PC-9 (cell line): ENCODE measurements around the gene NDUFB5. TPM values are rescaled to one million over a fixed set of nuclear protein-coding genes. Genes with fewer than 3 reads are reported as not detected.

Experiments
- BruUV-seq: library from RNA; stranded (reverse); fragments of 400-500 nt; replicated peaks from 2 replicates; lab custom pipeline; 2021; lab: Mats Ljungman, UMichigan
- CTCF ChIA-PET: fragments of 300-600 bp; sonication (Branson Sonifier 250); formaldehyde crosslinking; loops from one replicate; lab custom pipeline; 2022; ENCODE audit warnings: antibody characterized with exemption; lab: Charles Lee
- POLR2A ChIA-PET: fragments of 300-600 bp; sonication (Branson Sonifier 250); formaldehyde crosslinking; loops from one replicate; lab custom pipeline; 2022; ENCODE audit warnings: antibody characterized with exemption; ENCODE audit not compliant: unreplicated experiment; lab: Charles Lee
- DNase-seq, 2 experiments: peaks; one replicate each; pipeline versions ENCODE4 v3.0.0 to v3.0.0-alpha.2; 2015 to 2022; ENCODE audit warnings: mixed read lengths in 1 of 2
- H2AFZ ChIP-seq: fragments of 200-600 bp; sonication (generic); 2 replicates; pipeline ENCODE4 v1.8.1; 2017; ENCODE audit warnings: antibody characterized with exemption
- H3F3A ChIP-seq: fragments of 200-600 bp; sonication (generic); 2 replicates; pipeline ENCODE4 v1.8.1; 2017; ENCODE audit warnings: antibody characterized with exemption, mild to moderate bottlenecking, low read depth; ENCODE audit not compliant: insufficient read depth
- H3K27ac ChIP-seq: fragments of 200-600 bp; sonication (generic); 2 replicates; pipeline ENCODE4 v1.6.1; 2016; ENCODE audit warnings: mixed run types
- H3K27me3 ChIP-seq: fragments of 200-600 bp; sonication (generic); 2 replicates; pipeline ENCODE4 v1.6.1; 2016; ENCODE audit warnings: low read depth, mixed run types; ENCODE audit not compliant: insufficient read depth
- H3K36me3 ChIP-seq: fragments of 200-600 bp; sonication (generic); 2 replicates; pipeline ENCODE4 v1.6.1; 2016; ENCODE audit warnings: low read depth, mixed run types
- H3K4me1 ChIP-seq: fragments of 200-600 bp; sonication (generic); replicated peaks from 2 replicates; pipeline ENCODE4 v1.6.1; 2016; ENCODE audit warnings: mixed run types; ENCODE audit not compliant: insufficient read depth
- H3K4me2 ChIP-seq: fragments of 200-600 bp; sonication (generic); 2 replicates; pipeline ENCODE4 v1.6.1; 2017; ENCODE audit warnings: mixed run types
- H3K4me3 ChIP-seq: fragments of 200-600 bp; sonication (generic); 2 replicates; pipeline ENCODE4 v1.6.1; 2016; ENCODE audit warnings: mixed run types
- H3K79me2 ChIP-seq: fragments of 200-600 bp; sonication (generic); 2 replicates; pipeline ENCODE4 v1.6.1; 2017; ENCODE audit warnings: low read depth, mixed run types
- H3K9me2 ChIP-seq: fragments of 200-600 bp; sonication (generic); 2 replicates; pipeline ENCODE4 v1.8.1; 2017; ENCODE audit warnings: mild to moderate bottlenecking; ENCODE audit not compliant: insufficient read depth
- H3K9me3 ChIP-seq: fragments of 200-600 bp; sonication (generic); 2 replicates; pipeline ENCODE4 v1.8.1; 2016; ENCODE audit warnings: low read depth; ENCODE audit not compliant: insufficient read depth
- H4K20me1 ChIP-seq: fragments of 200-600 bp; sonication (generic); 2 replicates; pipeline ENCODE4 v1.8.1; 2017; ENCODE audit not compliant: insufficient read depth
- CTCF ChIP-seq: fragments of 200-600 bp; sonication (generic); conservative IDR thresholded peaks from 2 replicates; pipeline ENCODE4 v1.6.1; 2017; ENCODE audit warnings: mixed run types, antibody characterized with exemption, mild to moderate bottlenecking, moderate library complexity
- EZH2 ChIP-seq: fragments of 200-600 bp; sonication (generic); IDR thresholded peaks from 2 replicates; pipeline ENCODE4 v1.8.0; 2017; ENCODE audit warnings: antibody characterized with exemption, low read depth
- intact Hi-C: fragments of 100-400 bp; cut with micrococcal nuclease; formaldehyde crosslinking; loops from one replicate; pipeline ENCODE4 v1.10.0; 2022; ENCODE audit not compliant: unreplicated experiment
- total RNA-seq: library from RNA; stranded (reverse); gene quantifications from 2 replicates; pipeline ENCODE4 v1.2.3, GENCODE V29; 2021

The NDUFB5 gene
- total RNA-seq, 1 experiment from 2014 or later = 121 TPM

DNA sequence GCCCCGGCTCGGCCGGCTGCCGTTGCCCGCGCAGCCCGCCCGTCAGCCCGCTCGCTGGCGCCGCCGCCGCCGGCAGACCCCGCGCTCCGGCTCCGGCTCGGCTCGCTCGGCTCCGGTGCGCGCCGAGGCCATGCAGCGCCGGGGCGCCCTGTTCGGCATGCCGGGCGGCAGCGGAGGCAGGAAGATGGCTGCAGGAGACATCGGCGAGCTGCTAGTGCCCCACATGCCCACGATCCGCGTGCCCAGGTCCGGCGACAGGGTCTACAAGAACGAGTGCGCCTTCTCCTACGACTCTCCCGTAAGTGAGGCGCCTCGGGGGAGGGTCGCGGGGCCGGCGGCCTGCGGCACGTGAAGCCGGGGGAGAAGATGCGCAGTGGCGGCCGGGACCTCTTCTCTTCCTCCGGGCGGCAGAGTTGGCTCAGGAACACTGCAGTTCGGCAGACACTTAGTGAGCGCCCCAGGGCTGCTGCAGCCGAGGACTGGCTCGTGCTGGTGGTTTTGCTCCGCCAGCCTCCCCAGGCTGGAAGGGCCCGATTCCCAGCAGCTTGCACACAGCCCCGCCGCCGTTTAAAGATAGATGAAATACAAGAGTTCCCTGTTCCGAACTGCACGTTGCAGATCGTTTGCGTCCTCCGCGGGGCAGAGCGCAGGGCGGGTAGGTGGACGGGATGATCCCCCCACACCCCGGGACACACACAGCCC, 48.7 kb downstream of the NDUFB5 start:
- 0 out of 2 replicates have a peak, but pooled peaks have one; percentile 22 for TF ChIP-seq CTCF
- no peak for TF ChIP-seq EZH2
- Histone ChIP-seq H4K20me1 (no peaks in the 10 kb centered on the region), H3K9me2 (no peaks in the 10 kb centered on the region), H3F3A (peaks cover 25% of the 10 kb centered on the region), H3K4me3 (peak overlapping the region; percentile 97), H3K36me3 (no peaks in the 10 kb centered on the region), H3K27ac (peak overlapping the region; percentile 57), H3K27me3 (no peaks in the 10 kb centered on the region), H2AFZ (peak overlapping the region; percentile 92), H3K79me2 (peaks cover 41% of the 10 kb centered on the region), H3K4me1 (peaks cover 9% of the 10 kb centered on the region), H3K9me3 (no peaks in the 10 kb centered on the region), H3K4me2 (peak overlapping the region; percentile 71)
- ChIA-PET POLR2A (no interaction called here), CTCF (interaction anchor here (0.7 kb wide), 1 partner anchor 710 kb away, joined by 3 read pairs; no protein-coding TSS in a partner anchor)
- peak; percentile 79 to 80 for DNase-seq
- no TSS peak for BruUV-seq
- intact Hi-C loops = loop anchor here (1.0 to 5.0 kb wide), 3 partner anchors 20 to 114 kb away; partner anchors contain the start of genes MRPL47 and NDUFB5

DNA sequence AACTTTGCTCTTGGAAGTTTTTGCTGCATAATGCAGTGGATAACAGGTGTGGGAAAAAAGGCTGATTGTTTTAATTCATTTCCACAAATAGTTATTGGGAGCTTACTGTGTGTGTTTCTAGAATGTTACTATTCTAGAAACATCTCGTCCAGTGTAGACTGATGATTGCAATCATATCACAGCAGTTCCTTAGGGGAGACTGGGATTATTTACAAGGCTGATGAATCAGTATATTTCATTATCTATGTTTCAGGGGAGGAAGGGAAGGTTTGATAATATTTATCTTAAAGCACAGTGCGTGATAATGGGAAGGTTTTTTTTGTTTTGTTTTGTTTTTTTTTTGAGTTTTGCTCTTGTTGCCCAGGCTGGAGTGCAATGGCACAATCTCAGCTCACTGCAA, 50.6 kb downstream of the NDUFB5 start:
- BruUV-seq = no TSS peak
- H3K79me2 ChIP-seq = peaks cover 59% of the 10 kb centered on the region
- no peak for TF ChIP-seq CTCF
- no peak for TF ChIP-seq EZH2
- H3K4me2 ChIP-seq = peak overlapping the region; percentile 71
- peaks cover 9% of the 10 kb centered on the region for H3K4me1 ChIP-seq
- H3K27ac ChIP-seq = 0 out of 2 replicates have a peak overlapping the region, but pooled peaks have one; percentile 57
- CTCF ChIA-PET = no interaction called here
- no peak overlapping the region for H2AFZ ChIP-seq
- no peaks in the 10 kb centered on the region for H3K9me2 ChIP-seq
- intact Hi-C loops = no loop called here
- no peak for DNase-seq
- no peaks in the 10 kb centered on the region for H4K20me1 ChIP-seq
- no peaks in the 10 kb centered on the region for H3K27me3 ChIP-seq
- peak overlapping the region; percentile 97; the same call in 1 of the 2 replicates for H3K4me3 ChIP-seq
- H3K36me3 ChIP-seq = no peaks in the 10 kb centered on the region
- peaks cover 25% of the 10 kb centered on the region for H3F3A ChIP-seq
- no peaks in the 10 kb centered on the region for H3K9me3 ChIP-seq
- POLR2A ChIA-PET = interaction anchor here (0.7 to 1.6 kb wide), 2 partner anchors 11 to 291 kb away, joined by 4 read pairs; no protein-coding TSS in a partner anchor

DNA sequence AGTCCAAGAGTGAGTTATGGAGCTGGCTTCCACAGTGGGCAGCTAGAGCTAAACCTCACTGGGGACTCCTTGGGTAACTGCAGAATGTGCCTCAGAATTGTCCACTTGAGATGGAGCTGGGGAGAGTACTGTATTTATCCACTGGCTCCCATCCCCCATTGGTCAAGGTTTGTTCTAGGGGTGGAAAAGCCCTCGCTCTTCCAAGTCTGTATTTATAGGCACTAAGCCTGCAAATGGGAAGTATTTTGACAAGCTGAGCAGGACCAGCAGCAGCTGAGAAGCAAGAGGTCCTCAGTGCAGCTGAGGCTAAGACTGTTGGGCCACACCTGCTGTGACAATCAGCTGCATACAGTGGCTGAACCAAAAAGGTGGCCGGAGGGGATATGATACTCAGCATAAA, 54.0 kb downstream of the NDUFB5 start:
- no peak overlapping the region for H3K4me3 ChIP-seq
- ChIA-PET POLR2A (no interaction called here), CTCF (no interaction called here)
- H2AFZ ChIP-seq = no peak overlapping the region
- H3K9me2 ChIP-seq = no peaks in the 10 kb centered on the region
- DNase-seq = no peak
- H3K9me3 ChIP-seq = no peaks in the 10 kb centered on the region
- H3K36me3 ChIP-seq = no peaks in the 10 kb centered on the region
- intact Hi-C loops = no loop called here
- peaks cover 90% of the 10 kb centered on the region for H3K79me2 ChIP-seq
- H3K4me2 ChIP-seq = no peak overlapping the region
- no TSS peak for BruUV-seq
- no peaks in the 10 kb centered on the region for H4K20me1 ChIP-seq
- no peak for TF ChIP-seq CTCF
- TF ChIP-seq EZH2 = no peak
- H3F3A ChIP-seq = peaks cover 3% of the 10 kb centered on the region
- H3K27ac ChIP-seq = no peak overlapping the region
- no peaks in the 10 kb centered on the region for H3K27me3 ChIP-seq
- peaks cover 9% of the 10 kb centered on the region for H3K4me1 ChIP-seq
